Hepatocyte (in vitro differentiated cells): ENCODE data around the gene GNL1. TPM values are rescaled to one million over a fixed set of nuclear protein-coding genes. Genes with fewer than 3 reads are reported as not detected.

Experiments
- DNase-seq: peaks from one replicate; pipeline ENCODE4 v3.0.0-alpha.2; 2016; ENCODE audit warnings: low spot score
- H2AFZ ChIP-seq: fragments of 200-600 bp; sonication (generic); 2 replicates; pipeline ENCODE4 v1.6.0; 2016; ENCODE audit warnings: antibody characterized with exemption, mild to moderate bottlenecking
- H3K27ac ChIP-seq: fragments of 200-600 bp; sonication (generic); 2 replicates; pipeline ENCODE4 v1.5.1; 2016; ENCODE audit warnings: mild to moderate bottlenecking
- H3K27me3 ChIP-seq: fragments of 200-600 bp; sonication (generic); 2 replicates; pipeline ENCODE4 v1.6.1; 2016
- H3K36me3 ChIP-seq: fragments of 200-600 bp; sonication (generic); replicated peaks from 2 replicates; pipeline ENCODE4 v1.5.1; 2016; ENCODE audit warnings: low read depth; ENCODE audit not compliant: insufficient read depth
- H3K4me1 ChIP-seq: fragments of 200-600 bp; sonication (generic); 2 replicates; pipeline ENCODE4 v1.5.1; 2016; ENCODE audit warnings: mild to moderate bottlenecking, moderate library complexity; ENCODE audit not compliant: insufficient read depth
- H3K4me2 ChIP-seq: fragments of 200-600 bp; sonication (generic); 2 replicates; pipeline ENCODE4 v1.6.0; 2016
- H3K4me3 ChIP-seq: fragments of 200-600 bp; sonication (generic); 2 replicates; pipeline ENCODE4 v1.5.1; 2016; ENCODE audit warnings: mild to moderate bottlenecking
- H3K79me2 ChIP-seq: fragments of 200-600 bp; sonication (generic); 2 replicates; pipeline ENCODE4 v1.6.0; 2017; ENCODE audit warnings: mild to moderate bottlenecking
- H3K9me2 ChIP-seq: fragments of 200-600 bp; sonication (generic); replicated peaks from 2 replicates; pipeline ENCODE4 v1.6.0; 2017; ENCODE audit warnings: mild to moderate bottlenecking; ENCODE audit not compliant: insufficient read depth
- H3K9me3 ChIP-seq: fragments of 200-600 bp; sonication (generic); 2 replicates; pipeline ENCODE4 v1.5.1; 2016; ENCODE audit warnings: low read depth, mild to moderate bottlenecking
- H4K20me1 ChIP-seq: fragments of 200-600 bp; sonication (generic); 2 replicates; pipeline ENCODE4 v1.6.0; 2016; ENCODE audit warnings: mild to moderate bottlenecking; ENCODE audit not compliant: insufficient read depth, poor library complexity, severe bottlenecking
- EZH2 ChIP-seq: fragments of 200-600 bp; sonication (generic); IDR thresholded peaks from 2 replicates; pipeline ENCODE4 v1.6.1; 2016; ENCODE audit warnings: antibody characterized with exemption, mild to moderate bottlenecking, borderline replicate concordance
- EZH2phosphoT487 ChIP-seq: fragments of 200-600 bp; sonication (generic); IDR thresholded peaks from one replicate; pipeline ENCODE4 v1.6.1; 2018; ENCODE audit warnings: antibody characterized with exemption, mild to moderate bottlenecking, low read depth, moderate library complexity; ENCODE audit not compliant: unreplicated experiment, severe bottlenecking
- WGBS: methylation state at CpG from one replicate; pipeline ENCODE4 v1.1.6; 2016; ENCODE audit warnings: low lambda C conversion rate; ENCODE audit errors: missing lambda C conversion rate; 5-methylcytosine and 5-hydroxymethylcytosine counted together
- polyA plus RNA-seq: library from polyadenylated mRNA; unstranded; fragments of >200 nt; fragmentation: Nextera tagmentation; extraction: Ambion mirVana; gene quantifications from 2 replicates; pipeline ENCODE4 v1.2.1, GENCODE V29; 2016
- total RNA-seq: library from RNA; depleted of rRNA; stranded (reverse); fragments of >200 nt; gene quantifications from 2 replicates; pipeline ENCODE4 v1.2.3, GENCODE V29; 2014
- TF ChIP-seq, protein P1 (sequence below): fragments of 200-600 bp; sonication (generic); IDR thresholded peaks from 2 replicates; pipeline ENCODE4 v1.5.1; 2016; ENCODE audit warnings: antibody characterized with exemption, mild to moderate bottlenecking; ENCODE audit not compliant: poor library complexity

Gene GNL1
- total and polyA plus RNA-seq, 2 experiments from 2014 or later: 29.5 to 81.1 TPM

GRCh38 chr6:30601436-30601814, 45.1 kb upstream of the GNL1 start:
- no peaks in the 10 kb centered on the region for H3K4me1 ChIP-seq
- WGBS: 95% methylated on average over 6 of the region's 6 CpGs
- H3K4me3 ChIP-seq: no peak overlapping the region
- TF ChIP-seq EZH2: no peak
- no peak for TF ChIP-seq EZH2phosphoT487
- TF ChIP-seq, protein P1, sequence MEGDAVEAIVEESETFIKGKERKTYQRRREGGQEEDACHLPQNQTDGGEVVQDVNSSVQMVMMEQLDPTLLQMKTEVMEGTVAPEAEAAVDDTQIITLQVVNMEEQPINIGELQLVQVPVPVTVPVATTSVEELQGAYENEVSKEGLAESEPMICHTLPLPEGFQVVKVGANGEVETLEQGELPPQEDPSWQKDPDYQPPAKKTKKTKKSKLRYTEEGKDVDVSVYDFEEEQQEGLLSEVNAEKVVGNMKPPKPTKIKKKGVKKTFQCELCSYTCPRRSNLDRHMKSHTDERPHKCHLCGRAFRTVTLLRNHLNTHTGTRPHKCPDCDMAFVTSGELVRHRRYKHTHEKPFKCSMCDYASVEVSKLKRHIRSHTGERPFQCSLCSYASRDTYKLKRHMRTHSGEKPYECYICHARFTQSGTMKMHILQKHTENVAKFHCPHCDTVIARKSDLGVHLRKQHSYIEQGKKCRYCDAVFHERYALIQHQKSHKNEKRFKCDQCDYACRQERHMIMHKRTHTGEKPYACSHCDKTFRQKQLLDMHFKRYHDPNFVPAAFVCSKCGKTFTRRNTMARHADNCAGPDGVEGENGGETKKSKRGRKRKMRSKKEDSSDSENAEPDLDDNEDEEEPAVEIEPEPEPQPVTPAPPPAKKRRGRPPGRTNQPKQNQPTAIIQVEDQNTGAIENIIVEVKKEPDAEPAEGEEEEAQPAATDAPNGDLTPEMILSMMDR: no peak
- no peak overlapping the region for H3K27ac ChIP-seq
- peaks cover 4% of the 10 kb centered on the region for H3K36me3 ChIP-seq
- DNase-seq: no peak
- no peaks in the 10 kb centered on the region for H3K9me3 ChIP-seq
- H3K4me2 ChIP-seq: no peak overlapping the region
- peaks cover 22% of the 10 kb centered on the region for H4K20me1 ChIP-seq
- H3K79me2 ChIP-seq: no peaks in the 10 kb centered on the region
- H3K9me2 ChIP-seq: no peaks in the 10 kb centered on the region
- H2AFZ ChIP-seq: no peak overlapping the region
- no peaks in the 10 kb centered on the region for H3K27me3 ChIP-seq

- Histone ChIP-seq H3K36me3 (peaks cover 4% of the 10 kb centered on the region), H3K4me1 (no peaks in the 10 kb centered on the region), H4K20me1 (peaks cover 18% of the 10 kb centered on the region), H3K4me2 (no peak overlapping the region), H3K9me3 (no peaks in the 10 kb centered on the region), H3K27ac (no peak overlapping the region), H3K4me3 (no peak overlapping the region), H3K79me2 (no peaks in the 10 kb centered on the region), H3K27me3 (no peaks in the 10 kb centered on the region), H2AFZ (no peak overlapping the region), H3K9me2 (no peaks in the 10 kb centered on the region)
- no peak for TF ChIP-seq EZH2
- TF ChIP-seq, protein P1: no peak
- no peak for TF ChIP-seq EZH2phosphoT487
- 92% methylated on average over 10 of the region's 10 CpGs for whole genome bisulfite sequencing
- no peak for DNase-seq
These were observed 44.2 kb upstream of the GNL1 start for GRCh38 chr6:30600451-30600961.

- TF ChIP-seq EZH2phosphoT487: no peak
- TF ChIP-seq EZH2: no peak
- TF ChIP-seq, protein P1: no peak
- peaks cover 15% of the 10 kb centered on the region for H4K20me1 ChIP-seq
- H3K4me1 ChIP-seq: no peaks in the 10 kb centered on the region
- no peak overlapping the region for H3K4me2 ChIP-seq
- WGBS: 86% methylated on average over 13 of the region's 13 CpGs
- no peak for DNase-seq
- no peaks in the 10 kb centered on the region for H3K27me3 ChIP-seq
- H3K9me2 ChIP-seq: no peaks in the 10 kb centered on the region
- no peaks in the 10 kb centered on the region for H3K79me2 ChIP-seq
- H3K9me3 ChIP-seq: no peaks in the 10 kb centered on the region
- no peak overlapping the region for H2AFZ ChIP-seq
- H3K36me3 ChIP-seq: peaks cover 4% of the 10 kb centered on the region
- no peak overlapping the region for H3K27ac ChIP-seq
- H3K4me3 ChIP-seq: no peak overlapping the region
These were observed 43.5 kb upstream of the GNL1 start for GRCh38 chr6:30599625-30600324.
